MV-4-11 (cell line): ENCODE data around the gene PTTG1IP.

Experiments used
- DNase-seq: peaks from one replicate; lab custom pipeline; 2025; lab: John Stamatoyannopoulos, UW

PTTG1IP gene

GRCh38 chr21:44800971-44801467, 72.5 kb downstream of the PTTG1IP start:
- peak; percentile 47 for DNase-seq

- DNase-seq: no peak
Measured at GRCh38 chr21:44800103-44800502, 73.4 kb downstream of the PTTG1IP start.

GRCh38 chr21:44799646-44800045, 73.8 kb downstream of the PTTG1IP start:
- DNase-seq: no peak
